HL-60/S4 (cell line): ENCODE measurements around the gene MICA.
"Not testable (repeated sequence)": the region's sequence is repeated elsewhere in the genome, so short reads cannot be mapped to it uniquely, and the experiment has no call there.

Experiments
- in situ Hi-C: fragments of 300-500 bp; cut with MboI; formaldehyde crosslinking; loops from 2 replicates; pipeline ENCODE4 v1.14.3; 2022; ENCODE audit warnings: low sequenced_read_pairs

Gene MICA

DNA sequence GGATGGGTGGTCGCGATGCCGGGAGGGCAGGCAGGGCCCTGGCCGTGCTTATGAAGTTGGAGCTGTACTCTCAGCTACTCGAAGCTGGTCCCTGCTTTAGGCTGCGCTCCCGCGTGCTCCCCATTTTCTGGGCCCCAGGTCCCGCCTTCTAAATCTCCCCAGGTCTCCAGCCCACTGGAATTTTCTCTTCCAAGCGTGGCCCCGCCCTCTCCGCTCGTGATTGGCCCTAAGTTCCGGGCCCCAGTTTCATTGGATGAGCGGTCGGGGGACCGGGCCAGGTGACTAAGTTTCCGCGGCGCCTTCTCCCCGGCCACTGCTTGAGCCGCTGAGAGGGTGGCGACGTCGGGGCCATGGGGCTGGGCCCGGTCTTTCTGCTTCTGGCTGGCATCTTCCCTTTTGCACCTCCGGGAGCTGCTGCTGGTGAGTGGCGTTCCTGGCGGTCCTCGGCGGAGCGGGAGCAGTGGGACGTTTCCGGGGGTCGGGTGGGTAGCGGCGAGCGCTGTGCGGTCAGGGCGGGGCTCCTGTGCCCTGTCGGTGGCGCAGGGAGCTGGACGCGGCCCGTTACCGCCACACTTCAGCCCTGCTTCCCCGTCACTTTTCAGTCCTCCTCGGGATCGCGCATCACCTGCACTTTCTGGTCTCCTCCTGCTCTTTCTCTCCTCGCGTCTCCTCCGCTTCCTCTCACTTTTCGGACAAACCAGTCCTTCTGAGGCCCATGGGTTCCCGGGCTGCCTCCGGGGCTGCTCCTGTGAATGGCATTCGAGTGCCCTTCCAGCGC, at the start of gene MICA:
MICA (plus strand) TSS at position 313 of the 778 bp plus-strand sequence; CDS start at position 351, 38 bp downstream.
- in situ Hi-C loops = no loop called here

DNA sequence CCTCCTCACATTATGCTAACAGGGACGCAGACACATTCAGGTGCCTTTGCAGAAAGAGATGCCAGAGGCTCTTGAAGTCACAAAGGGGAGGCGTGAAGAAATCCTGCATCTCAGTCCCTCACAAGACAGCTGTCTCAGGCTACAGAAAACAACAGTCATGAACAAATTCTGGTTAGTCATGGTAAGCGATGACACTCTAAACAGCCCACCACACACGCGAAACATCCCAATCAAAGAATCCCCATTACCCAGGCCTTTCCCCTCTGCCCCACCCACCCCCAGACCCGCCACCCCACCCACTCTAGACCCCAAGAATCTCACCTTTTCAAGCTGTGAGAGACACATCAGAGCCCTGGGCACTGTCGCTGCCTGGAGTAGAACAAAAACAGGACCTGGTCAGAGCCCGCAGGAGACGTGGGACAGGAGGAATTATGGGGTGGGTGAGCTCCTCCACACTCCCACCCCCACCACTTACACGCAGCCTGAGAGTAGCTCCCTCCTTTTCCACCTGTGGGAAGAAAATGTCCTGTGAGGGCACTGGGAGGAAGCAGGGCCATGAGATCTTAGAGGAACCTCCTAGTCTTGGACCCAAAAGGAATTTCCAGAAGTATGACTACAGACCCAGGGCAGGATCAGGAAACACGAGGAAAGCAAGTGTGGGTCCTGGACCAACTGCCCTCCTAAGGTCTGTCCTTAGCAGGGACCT, 49.1 kb upstream of the MICA start:
- in situ Hi-C loops = loop anchor here (5.0 kb wide), 1 partner anchor 87 kb away; no protein-coding TSS in a partner anchor

DNA sequence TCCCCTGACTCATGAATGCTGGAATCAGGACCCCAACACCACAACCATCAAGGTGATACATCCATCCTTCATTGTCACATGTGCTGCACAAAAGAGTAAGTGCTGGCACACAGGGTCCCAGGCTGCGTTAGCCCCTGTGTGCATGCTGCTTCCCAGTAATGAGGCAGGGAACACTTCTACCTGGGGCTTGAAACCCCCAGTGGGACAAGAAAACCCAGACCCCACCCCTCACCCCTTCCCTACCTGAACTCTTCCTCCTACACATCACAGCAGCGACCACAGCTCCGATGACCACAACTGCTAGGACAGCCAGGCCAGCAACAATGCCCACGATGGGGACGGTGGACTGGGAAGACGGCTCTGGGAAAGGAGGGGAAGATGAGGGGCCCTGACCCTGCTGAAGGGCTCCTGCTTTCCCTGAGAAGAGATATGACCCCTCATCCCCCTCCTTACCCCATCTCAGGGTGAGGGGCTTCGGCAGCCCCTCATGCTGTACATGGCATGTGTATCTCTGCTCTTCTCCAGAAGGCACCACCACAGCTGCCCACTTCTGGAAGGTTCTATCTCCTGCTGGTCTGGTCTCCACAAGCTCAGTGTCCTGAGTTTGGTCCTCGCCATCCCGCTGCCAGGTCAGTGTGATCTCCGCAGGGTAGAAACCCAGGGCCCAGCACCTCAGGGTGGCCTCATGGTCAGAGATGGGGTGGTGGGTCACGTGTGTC, 48.4 kb upstream of the MICA start:
- in situ Hi-C loops = loop anchor here (5.0 kb wide), 1 partner anchor 88 kb away; no protein-coding TSS in a partner anchor

DNA sequence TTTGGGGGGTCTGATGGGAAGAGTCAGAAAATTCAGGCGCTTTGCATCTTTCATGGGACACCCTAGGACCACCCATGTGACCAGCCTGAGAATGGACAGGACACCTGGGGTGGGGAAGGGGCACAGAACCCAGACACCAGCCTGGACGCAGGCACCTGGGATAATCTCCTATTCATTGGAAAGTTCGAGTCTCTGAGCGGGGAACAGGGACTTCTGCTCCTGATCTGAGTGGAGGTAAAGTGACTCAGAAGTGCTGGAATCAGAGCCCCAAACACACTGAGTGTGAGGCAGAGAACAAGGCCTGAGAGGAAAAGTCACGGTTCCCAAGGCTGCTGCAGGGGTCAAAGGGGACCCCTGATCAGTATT, 47.8 kb upstream of the MICA start:
- in situ Hi-C loops = no loop called here

DNA sequence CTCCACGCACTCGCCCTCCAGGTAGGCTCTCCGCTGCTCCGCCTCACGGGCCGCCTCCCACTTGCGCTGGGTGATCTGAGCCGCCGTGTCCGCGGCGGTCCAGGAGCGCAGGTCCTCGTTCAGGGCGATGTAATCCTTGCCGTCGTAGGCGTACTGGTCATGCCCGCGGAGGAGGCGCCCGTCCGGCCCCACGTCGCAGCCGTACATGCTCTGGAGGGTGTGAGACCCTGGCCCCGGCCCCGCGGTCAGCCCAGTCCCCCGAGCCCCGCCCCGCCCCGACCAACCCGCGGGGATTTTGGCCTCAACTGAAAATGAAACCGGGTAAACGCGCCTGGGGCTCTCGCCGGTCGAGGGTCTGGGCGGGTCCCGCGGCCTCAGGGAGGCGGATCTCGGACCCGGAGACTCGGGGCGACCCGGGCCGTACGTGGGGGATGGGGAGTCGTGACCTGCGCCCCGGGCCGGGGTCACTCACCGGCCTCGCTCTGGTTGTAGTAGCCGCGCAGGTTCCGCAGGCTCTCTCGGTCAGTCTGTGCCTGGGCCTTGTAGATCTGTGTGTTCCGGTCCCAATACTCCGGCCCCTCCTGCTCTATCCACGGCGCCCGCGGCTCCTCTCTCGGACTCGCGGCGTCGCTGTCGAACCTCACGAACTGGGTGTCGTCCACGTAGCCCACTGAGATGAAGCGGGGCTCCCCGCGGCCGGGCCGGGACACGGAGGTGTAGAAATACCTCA, 47.0 kb upstream of the MICA start:
- in situ Hi-C loops = no loop called here

DNA sequence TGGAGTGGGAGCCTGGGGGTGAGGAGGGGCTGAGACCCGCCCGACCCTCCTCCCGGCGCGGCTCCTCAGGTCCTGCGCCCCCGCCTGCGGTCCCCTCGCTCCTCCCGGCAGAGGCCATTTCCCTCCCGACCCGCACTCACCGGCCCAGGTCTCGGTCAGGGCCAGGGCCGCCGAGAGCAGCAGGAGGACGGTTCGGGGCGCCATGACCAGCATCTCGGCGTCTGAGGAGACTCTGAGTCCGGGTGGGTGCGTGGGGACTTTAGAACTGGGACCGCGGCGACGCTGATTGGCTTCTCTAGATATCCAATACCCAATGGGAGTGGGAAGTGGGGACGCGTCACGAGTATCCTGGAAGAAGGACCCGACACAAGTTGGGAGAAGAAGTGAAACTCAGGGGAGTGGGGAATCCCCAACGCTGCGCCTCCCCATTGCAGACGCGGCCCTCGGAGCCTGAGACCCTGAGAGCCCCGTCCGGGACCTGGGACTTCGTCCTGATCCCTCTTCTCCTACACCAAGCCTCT, 46.4 kb upstream of the MICA start, which contains the start of gene HLA-B:
HLA-B (minus strand) TSS at position 234 of the 521 bp plus-strand sequence; CDS start at position 213, 21 bp downstream.
- in situ Hi-C loops = no loop called here

DNA sequence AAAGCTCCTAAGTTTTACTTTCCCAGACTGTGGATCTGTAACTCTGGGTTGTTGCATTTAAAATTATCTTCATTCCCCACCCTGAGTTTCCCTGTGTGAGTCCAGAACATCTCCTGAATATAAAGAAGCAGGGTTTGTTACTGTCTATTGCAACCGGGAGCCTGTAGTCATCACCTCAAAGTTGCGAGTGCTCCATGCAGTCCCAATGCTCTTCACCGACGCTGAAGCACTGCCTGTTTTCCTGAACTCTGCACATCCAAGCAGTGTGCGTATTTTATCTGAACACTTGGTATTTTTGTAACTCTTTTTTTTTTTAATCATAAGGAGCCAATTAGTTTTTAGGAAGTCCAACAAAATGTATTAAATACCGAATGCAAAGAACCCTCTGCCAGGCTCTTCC, 45.5 kb upstream of the MICA start:
- in situ Hi-C loops = no loop called here

DNA sequence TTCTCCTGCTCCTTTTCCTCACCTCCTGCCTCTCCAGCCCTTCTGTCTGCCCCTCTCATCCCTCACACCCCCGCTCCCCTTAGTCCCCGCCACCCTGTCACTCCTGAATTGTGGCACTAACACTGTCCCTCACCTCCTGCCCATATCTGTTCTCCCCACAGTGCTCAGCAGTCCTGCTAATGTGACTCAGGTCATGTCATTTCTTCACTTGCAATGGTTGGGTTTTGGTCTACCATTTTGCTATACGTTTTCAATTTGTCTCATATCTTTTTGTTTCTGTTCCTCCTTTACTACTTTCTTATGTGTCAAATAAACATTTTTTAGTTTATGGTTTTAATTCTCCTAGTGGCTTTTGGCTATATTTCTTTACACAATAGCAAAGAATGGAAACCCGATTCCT, 45.1 kb upstream of the MICA start:
- in situ Hi-C loops = no loop called here

DNA sequence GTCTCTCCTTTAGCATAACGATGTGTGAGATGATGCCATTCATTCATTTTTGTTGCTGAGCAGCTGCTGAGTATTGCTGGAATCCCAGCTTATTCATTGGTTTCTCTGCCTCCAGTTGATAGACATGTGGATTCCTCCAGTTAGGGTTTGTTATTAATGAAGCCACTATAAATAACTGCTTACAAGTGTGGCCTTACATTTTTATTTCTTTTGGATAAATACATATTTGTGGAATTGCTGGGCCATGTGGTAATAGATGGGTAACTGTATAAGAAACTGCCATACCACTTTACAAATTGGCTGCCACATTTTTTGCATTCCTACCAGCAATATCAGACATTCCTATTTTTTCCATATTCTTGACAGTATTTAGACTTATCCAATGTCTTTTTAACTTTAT, 43.8 kb upstream of the MICA start:
- in situ Hi-C loops = no loop called here

DNA sequence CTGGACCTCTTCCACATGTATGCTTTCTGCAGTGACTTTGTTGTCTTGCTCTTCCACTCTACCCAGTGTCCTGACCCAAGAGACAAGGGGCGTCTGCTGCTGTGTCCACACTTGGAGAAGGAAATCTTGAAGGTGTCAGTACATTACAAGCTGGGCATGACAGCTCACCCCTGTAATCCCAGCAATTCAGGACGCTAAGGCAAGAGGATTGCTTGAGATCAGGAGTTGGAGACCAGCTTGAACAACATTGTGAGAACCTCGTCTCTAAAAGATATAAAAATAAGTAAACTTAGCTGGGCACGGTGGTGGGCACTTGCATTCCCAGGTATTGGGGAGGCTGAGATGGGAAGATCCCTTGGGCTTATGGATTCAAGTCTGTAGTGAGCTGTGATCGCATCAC, 40.6 kb upstream of the MICA start:
- in situ Hi-C loops = loop anchor here (10.0 kb wide), 1 partner anchor 228 kb away; the partner anchor contains the start of gene PSORS1C2

DNA sequence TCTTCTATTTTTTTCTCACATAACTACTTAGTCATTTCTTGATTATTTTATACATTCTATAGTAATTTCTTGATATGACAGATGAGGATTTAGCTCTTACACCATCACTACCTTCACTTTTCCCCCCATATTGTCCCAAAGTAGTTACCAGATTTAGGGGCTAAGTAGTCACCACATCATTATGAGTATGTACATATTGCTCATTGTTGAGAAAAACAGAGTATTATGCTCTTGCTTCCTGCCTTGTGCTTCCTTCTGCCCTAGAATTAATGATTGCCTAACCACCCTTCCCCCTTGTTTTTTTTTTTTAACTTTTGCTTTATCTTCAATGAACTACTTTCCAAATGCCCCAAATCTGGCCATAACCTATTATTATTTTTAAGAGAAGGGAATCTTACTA, 39.6 kb upstream of the MICA start:
- in situ Hi-C loops = loop anchor here (10.0 kb wide), 1 partner anchor 229 kb away; the partner anchor contains the start of gene PSORS1C2

DNA sequence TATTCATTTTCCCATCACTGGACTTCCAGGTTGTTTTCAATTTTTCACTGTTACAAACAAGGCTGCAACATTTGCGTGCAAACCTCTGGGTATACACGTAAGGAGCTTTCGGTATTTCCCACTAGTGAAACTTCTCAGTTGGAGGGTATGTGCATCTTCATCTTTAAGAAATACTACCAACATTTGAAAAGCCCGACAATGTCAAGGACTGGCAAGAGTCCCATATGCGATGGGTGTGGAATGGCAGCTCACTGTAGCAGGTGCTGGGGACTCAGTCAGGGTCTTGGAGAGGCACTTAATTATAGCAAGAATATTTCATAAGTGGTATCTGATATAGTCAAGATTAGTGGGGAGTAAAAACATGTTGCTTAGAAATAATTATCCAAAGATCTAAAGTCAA, 37.5 kb upstream of the MICA start:
- in situ Hi-C loops = loop anchor here (5.0 to 10.0 kb wide), 2 partner anchors 169 to 231 kb away; partner anchors contain the start of gene PSORS1C2

DNA sequence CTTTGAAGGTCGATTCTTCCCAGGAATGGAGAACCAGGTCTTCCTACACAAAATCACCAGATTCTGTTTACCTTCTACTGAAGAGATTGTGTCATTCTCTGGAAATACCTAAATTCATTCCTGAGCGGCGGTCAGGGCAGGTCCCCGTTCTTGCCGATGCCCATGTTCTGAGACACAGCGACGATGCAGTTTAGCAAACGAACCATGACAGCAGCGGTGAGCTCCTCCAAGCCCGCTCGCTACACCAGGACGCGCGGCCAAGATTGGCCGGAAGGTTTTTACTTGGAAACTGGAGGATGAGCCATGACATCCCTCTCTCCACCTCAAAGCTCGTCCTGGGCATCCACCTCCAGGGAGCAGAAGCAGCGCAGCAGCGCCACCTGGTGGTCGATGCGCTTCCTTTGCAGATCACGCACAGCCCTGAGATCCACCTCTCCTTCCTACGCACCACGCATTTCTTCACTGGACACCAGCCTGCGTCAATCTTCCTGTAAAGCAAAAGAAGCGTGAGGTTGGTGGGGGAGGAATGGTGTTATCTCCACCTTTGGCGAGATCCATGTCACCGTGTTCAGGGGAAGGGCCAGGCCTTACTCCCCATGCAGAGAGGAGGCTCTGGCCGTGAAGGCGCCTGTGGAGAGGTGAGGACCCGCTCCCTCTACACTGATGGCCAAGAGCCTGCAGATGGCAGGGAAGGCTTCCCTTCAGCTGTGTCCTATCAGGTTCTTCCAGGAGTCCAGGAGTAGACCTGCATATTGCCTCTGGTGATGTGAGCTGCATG, 36.5 kb upstream of the MICA start:
- in situ Hi-C loops = loop anchor here (5.0 to 10.0 kb wide), 2 partner anchors 170 to 232 kb away; partner anchors contain the start of gene PSORS1C2

DNA sequence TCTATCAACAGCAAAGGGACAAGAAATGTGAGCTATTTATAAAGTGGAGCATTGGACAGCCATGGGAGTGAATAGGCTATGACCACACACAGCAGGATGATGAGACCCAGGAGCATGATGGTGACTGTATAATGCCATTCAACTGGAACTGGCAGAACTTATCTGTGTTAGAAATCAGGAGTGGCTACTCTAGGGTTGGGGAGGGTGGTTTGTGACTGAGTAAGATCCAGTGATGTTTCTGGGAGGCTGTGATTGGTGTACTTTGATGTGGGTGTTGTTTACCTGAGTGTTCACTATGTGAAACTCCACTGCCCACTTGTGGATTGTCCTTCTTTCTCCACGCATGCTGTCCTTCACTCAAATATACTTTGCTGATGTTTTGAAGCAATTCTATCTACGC, 34.9 kb upstream of the MICA start:
- in situ Hi-C loops = loop anchor here (5.0 to 10.0 kb wide), 2 partner anchors 171 to 234 kb away; partner anchors contain the start of gene PSORS1C2

DNA sequence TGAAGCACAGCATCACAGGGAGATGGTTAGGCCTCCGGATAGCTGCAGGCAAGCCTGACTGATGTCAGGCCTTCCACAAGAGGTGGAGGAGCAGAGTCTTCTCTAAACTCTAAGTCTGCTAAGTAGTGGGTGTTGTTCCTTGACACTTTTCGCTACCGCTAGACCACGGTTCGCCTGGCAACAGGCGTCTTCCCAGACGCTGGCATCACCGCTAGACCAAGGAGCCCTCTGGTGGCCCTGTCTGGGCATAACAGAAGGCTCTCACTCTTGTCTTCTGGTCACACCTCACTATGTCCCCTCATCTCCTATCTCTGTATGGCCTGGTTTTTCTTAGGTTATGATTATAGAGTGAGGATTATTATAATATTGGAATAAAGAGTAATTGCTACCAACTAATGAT, 29.3 kb upstream of the MICA start:
- in situ Hi-C loops = not testable (repeated sequence)

DNA sequence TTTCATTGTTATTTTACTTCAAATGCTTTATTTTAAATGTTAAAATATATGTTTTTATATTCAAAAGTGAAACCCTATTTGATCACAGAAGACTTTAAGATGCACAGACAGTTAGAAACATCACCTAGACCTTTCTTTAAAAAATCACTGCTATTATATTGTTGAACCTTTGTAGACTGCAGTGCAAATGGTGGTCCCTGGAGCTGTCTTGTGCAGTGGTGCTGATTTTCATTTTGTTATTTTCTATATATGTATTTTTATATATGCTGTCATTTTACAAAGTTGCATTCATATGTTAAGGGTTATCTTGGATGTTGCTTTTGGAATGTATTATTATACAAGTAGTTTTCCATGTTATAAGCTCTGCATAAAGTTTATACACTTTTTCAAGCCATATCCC, 27.7 kb upstream of the MICA start:
- in situ Hi-C loops = no loop called here

DNA sequence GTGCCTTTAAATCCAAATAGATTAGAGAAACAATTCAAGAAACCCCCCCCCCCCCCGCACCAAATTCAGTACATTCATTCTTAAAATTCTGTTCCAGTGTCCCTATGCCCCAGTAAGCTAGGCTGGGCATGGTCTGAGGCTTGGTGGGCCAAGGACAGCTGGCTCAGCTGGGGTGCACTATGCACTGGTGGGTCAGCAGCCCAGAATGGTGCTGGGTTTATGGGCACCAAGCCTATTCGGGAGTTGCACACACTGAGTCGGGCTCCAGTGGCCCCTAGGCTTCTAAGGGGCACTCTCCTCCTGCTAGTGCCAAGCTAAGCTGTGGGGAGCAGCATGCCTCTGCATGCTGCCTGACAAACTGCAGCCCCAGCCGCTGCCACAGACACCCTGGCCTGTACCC, 26.4 kb upstream of the MICA start:
- in situ Hi-C loops = no loop called here

DNA sequence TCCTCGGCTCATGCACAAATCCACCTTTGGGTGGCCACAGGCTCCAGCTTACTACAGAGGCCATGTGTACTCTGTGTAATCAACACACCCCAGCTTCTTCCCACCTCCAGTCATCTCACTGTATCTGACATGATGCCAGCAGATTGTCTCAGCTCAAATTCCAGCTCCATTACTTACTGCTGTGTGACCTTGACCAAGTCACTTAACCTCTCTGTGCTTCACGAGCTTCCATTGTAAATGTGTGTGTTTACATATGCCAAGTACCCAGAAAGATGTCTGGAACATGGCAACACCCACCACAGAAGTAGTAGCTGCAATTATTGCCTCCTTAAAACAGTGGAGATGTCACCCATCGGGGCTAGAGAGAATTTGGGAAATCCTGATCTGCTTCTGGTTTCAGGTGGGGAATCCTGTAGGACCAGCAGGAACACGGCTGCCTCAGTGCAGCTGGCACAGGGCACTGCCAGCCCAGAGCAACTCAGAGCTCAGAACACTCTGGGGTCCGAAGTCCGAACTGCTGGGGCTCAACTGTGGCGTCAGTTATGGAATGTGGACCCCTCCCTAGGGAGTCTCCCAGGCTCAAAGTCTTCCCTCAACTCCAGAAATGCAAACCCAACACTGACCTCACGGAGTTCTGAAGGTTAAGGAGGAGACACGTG, 25.2 kb upstream of the MICA start:
- in situ Hi-C loops = no loop called here

DNA sequence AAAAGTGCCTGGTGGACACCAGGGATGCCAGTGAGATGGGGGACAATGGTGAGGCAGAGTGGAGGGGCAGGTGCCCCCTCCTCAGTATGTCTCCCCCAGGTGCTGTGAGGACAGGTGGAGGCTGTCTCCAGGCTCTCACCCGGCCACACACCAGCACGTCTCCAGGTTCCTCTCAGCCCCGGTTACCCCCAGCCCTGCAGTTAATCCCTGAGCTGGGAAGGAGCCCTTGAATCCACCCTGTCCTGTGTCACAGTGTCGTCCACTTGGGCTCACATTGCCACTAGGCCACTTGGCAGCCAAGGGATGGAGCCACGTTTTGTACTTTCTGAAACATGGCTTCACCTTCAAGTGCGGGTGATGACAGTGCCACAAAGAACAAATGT, 24.7 kb upstream of the MICA start:
- in situ Hi-C loops = no loop called here
